ENCODE results near the gene TMEM170B. TPM values are rescaled to one million over a fixed set of nuclear protein-coding genes. Genes with fewer than 3 reads are reported as not detected.

TMEM170B gene
- total and polyA plus RNA-seq, 9 of the 15 experiments (the other 6 are each of a cell fraction or from before 2014, with no cell fraction given): 0.03 to 0.11 (median 0.07) TPM

- no peaks in the 10 kb centered on the region for H3K36me3 ChIP-seq (ENCODE audit: control insufficient read depth, insufficient read depth, low read length)
- H3K27ac ChIP-seq (ENCODE audit: extremely low read depth, low read depth, low read length): no peak overlapping the region
- no TSS peak for BruUV-seq (replicated peaks)
- DNase-seq (ENCODE audit: extremely low read depth in 1 of 4, low spot score in 3 of 4) (no peak), ATAC-seq (no peak), FAIRE-seq (no peak)
- TF ChIP-seq JUND (IDR thresholded peaks at IDR 0.05; ENCODE audit: borderline replicate concordance, low read depth, low read length) (no peak), JUND (tag; IDR thresholded peaks at IDR 0.05; ENCODE audit: borderline replicate concordance, low read depth, low read length) (no peak), HNRNPLL (IDR thresholded peaks at IDR 0.05; ENCODE audit: low read depth, low read length, poor library complexity, severe bottlenecking) (no peak), ASH1L (IDR thresholded peaks at IDR 0.05; ENCODE audit: borderline replicate concordance, low read depth, partially characterized antibody) (no peak), SUPT5H (IDR thresholded peaks at IDR 0.05) (no peak), EHMT2 (IDR thresholded peaks at IDR 0.05) (no peak), TAF9B (IDR thresholded peaks at IDR 0.05; ENCODE audit: partially characterized antibody) (no peak), KLF16 (IDR thresholded peaks at IDR 0.05) (no peak), SMARCA5 (IDR thresholded peaks at IDR 0.05) (no peak), SMAD4 (CRISPR knock-in tag; conservative IDR thresholded peaks at IDR 0.05) (no peak), ARID2 (IDR thresholded peaks at IDR 0.05) (no peak), ELF1 (tag; IDR thresholded peaks at IDR 0.05) (no peak), SAFB2 (IDR thresholded peaks at IDR 0.05; ENCODE audit: borderline replicate concordance, low read depth, low read length, severe bottlenecking) (no peak)
- intact Hi-C loops (cut with micrococcal nuclease): no loop called here
- H3K79me2 ChIP-seq (ENCODE audit: control insufficient read depth, insufficient read depth, low read length): no peaks in the 10 kb centered on the region
- H3K9me3 ChIP-seq (replicated peaks; ENCODE audit: control insufficient read depth, insufficient read depth, low read depth, low read length): no peaks in the 10 kb centered on the region
- no peak overlapping the region for H3K9ac ChIP-seq (ENCODE audit: insufficient read depth in 1 of 2, low read depth in 2 of 2, low read length in 2 of 2)
- no peaks in the 10 kb centered on the region for H3K9me1 ChIP-seq (ENCODE audit: control insufficient read depth, insufficient read depth, low read length)
- no peaks in the 10 kb centered on the region for H3K4me1 ChIP-seq (replicated peaks in 1 of 2; ENCODE audit: control insufficient read depth in 2 of 2, insufficient read depth in 2 of 2, low read length in 2 of 2)
- CTCF ChIA-PET (ENCODE audit: low intra/inter-chr PET ratio): no interaction called here
- no peak overlapping the region for H3K4me2 ChIP-seq (ENCODE audit: insufficient read depth, low read length)
- H2AFZ ChIP-seq (ENCODE audit: low read depth, low read length): no peak overlapping the region
- 0% methylated on average over 3 of the region's 3 CpGs for WGBS (ENCODE audit: insufficient coverage, low coverage, missing lambda C conversion rate)
- no peaks in the 10 kb centered on the region for H4K20me1 ChIP-seq (replicated peaks; ENCODE audit: control insufficient read depth, insufficient read depth, low read length)
- H3K27me3 ChIP-seq (ENCODE audit: control insufficient read depth in 2 of 2, insufficient read depth in 2 of 2, low read length in 2 of 2): 0 out of 5 replicates have a peak, but pooled peaks cover 0 to 6% of the 10 kb centered on the region in 2 experiments
- no peak overlapping the region for H3K4me3 ChIP-seq
- POLR2A ChIA-PET: interaction anchor here (0.6 to 0.9 kb wide), 3 partner anchors 8 to 240 kb away, joined by 3 read pairs; no protein-coding TSS in a partner anchor
- in situ Hi-C loops (cut with MboI): no loop called here
These were observed 18.8 kb downstream of the TMEM170B start for GRCh38 chr6:11556309-11556708.

Measured in K562 (cell line).